OCI-LY1 (cell line): ENCODE results near the gene SCAPER.

Source experiments
- H2AFZ ChIP-seq: fragments of 200-600 bp; sonication (generic), shearing (Covaris generic); 2 replicates; pipeline ENCODE4 v1.6.0; 2014; ENCODE audit warnings: antibody characterized with exemption, mild to moderate bottlenecking, low read length
- H3F3A ChIP-seq: fragments of 200-600 bp; sonication (generic), shearing (Covaris generic); 2 replicates; pipeline ENCODE4 v1.6.0; 2014; ENCODE audit warnings: mild to moderate bottlenecking, antibody characterized with exemption, low read length, moderate library complexity; ENCODE audit not compliant: insufficient read depth
- H3K27ac ChIP-seq: fragments of 200-600 bp; sonication (generic); 2 replicates; pipeline ENCODE4 v1.5.1; 2014; ENCODE audit warnings: low read length, mixed run types, mild to moderate bottlenecking, low read depth; ENCODE audit not compliant: poor library complexity, severe bottlenecking
- H3K27me3 ChIP-seq: fragments of 200-600 bp; sonication (generic); 2 replicates; pipeline ENCODE4 v1.6.0; 2014; ENCODE audit warnings: antibody characterized with exemption, mild to moderate bottlenecking, low read length, moderate library complexity; ENCODE audit not compliant: insufficient read depth
- H3K36me3 ChIP-seq: fragments of 200-600 bp; sonication (generic); 2 replicates; pipeline ENCODE4 v1.6.1; 2014; ENCODE audit warnings: mild to moderate bottlenecking, antibody characterized with exemption, low read length, moderate library complexity, mixed read lengths; ENCODE audit not compliant: insufficient read depth
- H3K4me1 ChIP-seq: fragments of 200-600 bp; sonication (generic); 2 replicates; pipeline ENCODE4 v1.5.1; 2014; ENCODE audit warnings: mild to moderate bottlenecking, low read length, moderate library complexity; ENCODE audit not compliant: insufficient read depth, severe bottlenecking
- H3K4me2 ChIP-seq: fragments of 200-600 bp; sonication (generic), shearing (Covaris generic); 2 replicates; pipeline ENCODE4 v1.6.1; 2014; ENCODE audit warnings: low read length
- H3K4me3 ChIP-seq: fragments of 200-600 bp; sonication (generic); 2 replicates; pipeline ENCODE4 v1.5.1; 2014; ENCODE audit warnings: low read length, low read depth, mild to moderate bottlenecking, mixed read lengths; ENCODE audit not compliant: poor library complexity, severe bottlenecking
- H3K79me2 ChIP-seq: fragments of 200-600 bp; shearing (Covaris generic); 2 replicates; pipeline ENCODE4 v1.6.1; 2016; ENCODE audit warnings: mixed run types, low read length, mixed read lengths; ENCODE audit not compliant: insufficient read depth
- H3K9ac ChIP-seq: fragments of 200-600 bp; sonication (generic), shearing (Covaris generic); 2 replicates; pipeline ENCODE4 v1.6.1; 2014; ENCODE audit warnings: mild to moderate bottlenecking, low read length, mixed read lengths
- H3K9me2 ChIP-seq: fragments of 200-600 bp; sonication (generic), shearing (Covaris generic); 2 replicates; pipeline ENCODE4 v1.6.1; 2014; ENCODE audit warnings: low read depth, mild to moderate bottlenecking, low read length, mixed read lengths
- H3K9me3 ChIP-seq: fragments of 200-600 bp; shearing (Covaris generic); 2 replicates; pipeline ENCODE4 v1.6.1; 2014; ENCODE audit warnings: low read length, mixed read lengths
- H4K20me1 ChIP-seq: fragments of 200-600 bp; sonication (generic), shearing (Covaris generic); 2 replicates; pipeline ENCODE4 v1.6.0; 2016; ENCODE audit warnings: mild to moderate bottlenecking, low read length; ENCODE audit not compliant: insufficient read depth
- EZH2 ChIP-seq: fragments of 200-600 bp; sonication (generic), shearing (Covaris generic); IDR thresholded peaks from 2 replicates; pipeline ENCODE4 v1.8.0; 2017; ENCODE audit warnings: borderline replicate concordance, mixed run types, mild to moderate bottlenecking, antibody characterized with exemption, low read length, moderate library complexity, mixed read lengths
- TF ChIP-seq, protein P1 (sequence below): fragments of 200-600 bp; sonication (generic), shearing (Covaris generic); IDR thresholded peaks from 2 replicates; pipeline ENCODE4 v1.5.1; 2017; ENCODE audit warnings: mild to moderate bottlenecking, antibody characterized with exemption, low read length, moderate library complexity, mixed read lengths

The SCAPER gene

DNA sequence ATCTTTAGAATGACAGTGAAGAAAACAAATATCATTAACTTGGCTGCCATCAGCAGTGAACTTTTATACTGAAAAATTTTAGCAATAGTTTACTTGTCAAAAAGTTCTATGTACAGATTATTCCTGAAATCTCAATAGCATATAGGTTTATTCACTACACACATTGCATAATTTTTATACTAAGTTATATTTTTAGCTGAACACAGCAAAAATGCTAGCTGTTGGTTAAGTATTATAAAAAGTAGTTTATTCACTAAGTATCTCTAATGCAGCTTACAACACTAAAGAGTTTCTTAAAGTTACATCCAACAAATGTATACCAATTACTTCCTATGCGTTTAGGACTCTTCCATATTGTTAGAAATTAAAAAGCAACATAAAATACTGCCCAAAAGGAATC, 131.9 kb downstream of the SCAPER start:
- no peaks in the 10 kb centered on the region for H3F3A ChIP-seq
- no peaks in the 10 kb centered on the region for H3K4me1 ChIP-seq
- H3K4me2 ChIP-seq = no peak overlapping the region
- no peaks in the 10 kb centered on the region for H4K20me1 ChIP-seq
- no peaks in the 10 kb centered on the region for H3K27me3 ChIP-seq
- peaks cover 3% of the 10 kb centered on the region; the same call in 1 of the 2 replicates for H3K9me3 ChIP-seq
- H2AFZ ChIP-seq = no peak overlapping the region
- H3K27ac ChIP-seq = no peak overlapping the region
- TF ChIP-seq EZH2 = no peak
- TF ChIP-seq, protein P1, sequence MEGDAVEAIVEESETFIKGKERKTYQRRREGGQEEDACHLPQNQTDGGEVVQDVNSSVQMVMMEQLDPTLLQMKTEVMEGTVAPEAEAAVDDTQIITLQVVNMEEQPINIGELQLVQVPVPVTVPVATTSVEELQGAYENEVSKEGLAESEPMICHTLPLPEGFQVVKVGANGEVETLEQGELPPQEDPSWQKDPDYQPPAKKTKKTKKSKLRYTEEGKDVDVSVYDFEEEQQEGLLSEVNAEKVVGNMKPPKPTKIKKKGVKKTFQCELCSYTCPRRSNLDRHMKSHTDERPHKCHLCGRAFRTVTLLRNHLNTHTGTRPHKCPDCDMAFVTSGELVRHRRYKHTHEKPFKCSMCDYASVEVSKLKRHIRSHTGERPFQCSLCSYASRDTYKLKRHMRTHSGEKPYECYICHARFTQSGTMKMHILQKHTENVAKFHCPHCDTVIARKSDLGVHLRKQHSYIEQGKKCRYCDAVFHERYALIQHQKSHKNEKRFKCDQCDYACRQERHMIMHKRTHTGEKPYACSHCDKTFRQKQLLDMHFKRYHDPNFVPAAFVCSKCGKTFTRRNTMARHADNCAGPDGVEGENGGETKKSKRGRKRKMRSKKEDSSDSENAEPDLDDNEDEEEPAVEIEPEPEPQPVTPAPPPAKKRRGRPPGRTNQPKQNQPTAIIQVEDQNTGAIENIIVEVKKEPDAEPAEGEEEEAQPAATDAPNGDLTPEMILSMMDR = no peak
- no peak overlapping the region for H3K9ac ChIP-seq
- H3K4me3 ChIP-seq = no peak overlapping the region
- no peaks in the 10 kb centered on the region for H3K9me2 ChIP-seq
- no peaks in the 10 kb centered on the region for H3K79me2 ChIP-seq
- H3K36me3 ChIP-seq = peaks cover 5% of the 10 kb centered on the region; the same call in 1 of the 2 replicates

GRCh38 chr15:76772776-76773175, 132.4 kb downstream of the SCAPER start:
- Histone ChIP-seq H3K9ac (no peak overlapping the region), H3K36me3 (peaks cover 5% of the 10 kb centered on the region; the same call in 1 of the 2 replicates), H2AFZ (no peak overlapping the region), H4K20me1 (no peaks in the 10 kb centered on the region), H3K4me3 (no peak overlapping the region), H3K9me2 (no peaks in the 10 kb centered on the region), H3K27ac (no peak overlapping the region), H3K4me1 (no peaks in the 10 kb centered on the region), H3K9me3 (peaks cover 3% of the 10 kb centered on the region; the same call in 1 of the 2 replicates), H3K27me3 (no peaks in the 10 kb centered on the region), H3K79me2 (no peaks in the 10 kb centered on the region), H3K4me2 (no peak overlapping the region), H3F3A (no peaks in the 10 kb centered on the region)
- TF ChIP-seq EZH2 = no peak
- TF ChIP-seq, protein P1 = no peak

DNA sequence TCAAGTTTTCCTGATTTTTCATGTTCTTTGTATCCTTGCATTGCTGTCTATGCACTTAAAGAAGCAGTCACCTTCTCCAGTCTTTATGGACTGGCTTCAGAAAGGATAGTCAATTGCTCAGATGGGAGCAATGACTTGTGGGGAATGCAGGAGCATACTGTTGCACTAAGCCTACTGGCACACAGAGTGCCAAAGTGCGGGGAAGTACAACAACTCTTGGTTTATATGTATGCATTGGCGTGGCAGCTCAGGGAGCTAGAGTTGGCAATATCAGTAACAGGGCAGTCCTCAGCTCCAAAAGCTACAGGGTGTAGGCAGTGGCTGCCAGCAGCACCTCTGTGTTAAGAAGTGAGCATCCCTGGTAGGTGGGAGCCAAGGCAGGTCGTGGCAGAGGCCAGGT, 141.1 kb downstream of the SCAPER start:
- H3K4me3 ChIP-seq = no peak overlapping the region
- TF ChIP-seq, protein P1 = no peak
- no peak for TF ChIP-seq EZH2
- no peaks in the 10 kb centered on the region for H3F3A ChIP-seq

More for the DNA sequence above, 141.1 kb downstream of the SCAPER start:
- H3K9me3 ChIP-seq = peaks cover 9% of the 10 kb centered on the region; the same call in 1 of the 2 replicates
- H3K4me2 ChIP-seq = no peak overlapping the region
- H3K4me1 ChIP-seq = no peaks in the 10 kb centered on the region
- H3K9me2 ChIP-seq = no peaks in the 10 kb centered on the region
- H3K27me3 ChIP-seq = no peaks in the 10 kb centered on the region
- H3K36me3 ChIP-seq = peaks cover 20% of the 10 kb centered on the region
- no peaks in the 10 kb centered on the region for H4K20me1 ChIP-seq
- no peak overlapping the region for H2AFZ ChIP-seq
- no peak overlapping the region for H3K9ac ChIP-seq
- no peak overlapping the region for H3K27ac ChIP-seq
- H3K79me2 ChIP-seq = no peaks in the 10 kb centered on the region
